GM10266 (cell line): Measurements from ENCODE around the gene ADRB1.

Source experiments
- DNase-seq: peaks from one replicate; pipeline ENCODE4 v3.0.0; 2012; ENCODE audit errors: extremely low spot score
- TF ChIP-seq, protein P1 (sequence below): IDR thresholded peaks from 2 replicates; pipeline ENCODE4 v1.5.1; 2012; ENCODE audit warnings: mild to moderate bottlenecking, low read depth; ENCODE audit not compliant: control insufficient read depth, insufficient read depth; ENCODE audit errors: missing control alignments

Gene ADRB1

DNA sequence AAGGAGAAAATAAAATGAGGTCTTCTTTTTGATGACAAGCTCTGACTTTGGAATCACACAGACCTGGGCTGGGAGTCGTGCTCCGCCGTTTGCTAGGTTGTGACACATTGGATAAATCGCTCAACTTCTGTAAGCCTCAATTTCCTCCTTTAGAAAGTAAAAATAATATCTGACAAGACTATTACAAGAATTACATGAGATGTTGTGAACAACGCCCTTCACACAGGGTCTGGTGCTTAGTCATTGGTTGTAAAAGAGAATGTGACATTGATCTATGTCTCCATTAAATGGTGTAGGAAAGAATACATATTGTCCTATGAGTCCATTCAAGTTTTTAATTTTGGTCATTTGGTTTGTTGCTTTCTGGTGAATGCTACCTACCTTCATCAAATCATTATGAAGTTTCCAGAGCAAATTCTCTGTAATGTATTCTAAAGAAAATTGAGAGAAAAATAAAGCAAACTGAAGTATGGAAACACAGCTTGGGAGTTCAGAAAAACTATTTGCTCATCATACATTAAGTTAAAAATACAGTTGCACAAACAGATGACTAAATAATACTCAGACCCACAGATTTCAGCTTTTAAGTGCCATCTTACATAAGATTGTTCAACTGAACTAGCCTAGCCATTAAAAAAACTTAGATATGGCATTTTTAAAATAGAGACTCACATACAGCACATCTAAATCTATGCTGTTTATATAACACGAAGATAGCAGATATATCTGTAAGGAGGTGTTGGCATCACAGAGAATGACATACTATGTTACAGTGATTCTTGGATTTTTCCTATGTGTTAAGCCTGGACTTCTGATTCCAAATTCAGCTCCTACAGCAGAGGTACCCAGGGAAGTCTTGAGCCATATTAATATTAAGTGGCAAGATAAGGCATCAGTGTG is 12.3 kb upstream of the ADRB1 start:
- TF ChIP-seq, protein P1, sequence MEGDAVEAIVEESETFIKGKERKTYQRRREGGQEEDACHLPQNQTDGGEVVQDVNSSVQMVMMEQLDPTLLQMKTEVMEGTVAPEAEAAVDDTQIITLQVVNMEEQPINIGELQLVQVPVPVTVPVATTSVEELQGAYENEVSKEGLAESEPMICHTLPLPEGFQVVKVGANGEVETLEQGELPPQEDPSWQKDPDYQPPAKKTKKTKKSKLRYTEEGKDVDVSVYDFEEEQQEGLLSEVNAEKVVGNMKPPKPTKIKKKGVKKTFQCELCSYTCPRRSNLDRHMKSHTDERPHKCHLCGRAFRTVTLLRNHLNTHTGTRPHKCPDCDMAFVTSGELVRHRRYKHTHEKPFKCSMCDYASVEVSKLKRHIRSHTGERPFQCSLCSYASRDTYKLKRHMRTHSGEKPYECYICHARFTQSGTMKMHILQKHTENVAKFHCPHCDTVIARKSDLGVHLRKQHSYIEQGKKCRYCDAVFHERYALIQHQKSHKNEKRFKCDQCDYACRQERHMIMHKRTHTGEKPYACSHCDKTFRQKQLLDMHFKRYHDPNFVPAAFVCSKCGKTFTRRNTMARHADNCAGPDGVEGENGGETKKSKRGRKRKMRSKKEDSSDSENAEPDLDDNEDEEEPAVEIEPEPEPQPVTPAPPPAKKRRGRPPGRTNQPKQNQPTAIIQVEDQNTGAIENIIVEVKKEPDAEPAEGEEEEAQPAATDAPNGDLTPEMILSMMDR, result no peak
- no peak for DNase-seq

DNA sequence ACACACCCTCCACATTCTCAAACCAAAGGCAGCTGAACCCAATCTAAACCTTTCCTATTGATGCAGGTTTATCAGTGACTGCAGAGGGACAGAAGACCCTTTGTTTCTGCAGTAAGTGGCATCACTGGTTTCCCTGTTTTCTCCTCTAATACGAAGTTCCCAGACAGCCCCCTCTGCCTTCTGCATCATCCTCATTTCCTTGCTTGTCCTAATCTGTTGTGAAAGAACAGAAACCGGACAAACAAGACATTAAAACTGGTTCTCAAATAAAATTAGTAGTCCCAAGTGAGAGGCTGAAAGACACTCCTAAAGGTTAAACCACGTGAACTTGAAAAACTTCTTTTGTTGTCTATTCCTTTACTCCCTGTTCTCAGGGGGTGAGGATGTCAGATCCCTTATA is 10.1 kb upstream of the ADRB1 start:
- DNase-seq, result no peak
- TF ChIP-seq, protein P1, result no peak

DNA sequence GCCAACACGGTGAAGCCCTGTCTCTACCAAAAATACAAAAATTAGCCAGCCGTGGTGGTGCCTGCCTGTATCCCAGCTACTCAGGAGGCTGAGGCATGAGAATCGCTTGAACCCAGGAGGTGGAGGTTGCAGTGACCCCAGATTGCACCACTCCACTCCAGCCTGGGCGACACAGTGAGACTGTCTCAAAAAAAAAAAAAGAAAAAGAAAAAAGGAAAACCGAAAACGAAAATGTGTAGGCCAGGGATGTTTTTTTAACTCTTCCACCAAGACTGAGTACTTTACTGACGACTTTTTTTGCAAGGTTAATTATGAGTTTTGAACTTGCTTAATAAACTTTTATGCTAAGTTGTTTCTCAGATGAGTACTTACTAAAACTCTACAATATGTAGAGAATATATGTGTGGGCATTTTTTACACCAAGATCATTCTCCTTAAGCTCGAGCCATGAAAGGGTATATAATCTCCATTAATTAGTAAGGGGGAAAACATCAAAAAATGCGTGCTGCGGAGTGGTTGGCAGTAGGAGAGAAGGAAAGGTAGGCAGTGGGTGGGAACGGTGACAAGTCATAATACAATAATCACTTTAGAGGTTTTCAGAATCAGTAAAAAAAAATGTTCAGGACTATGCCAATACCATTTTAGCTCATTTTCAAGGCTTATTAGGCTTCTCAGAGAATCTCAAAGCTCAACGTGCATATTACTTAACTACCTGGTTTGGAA is 8.6 kb upstream of the ADRB1 start:
- TF ChIP-seq, protein P1, result no peak

DNA sequence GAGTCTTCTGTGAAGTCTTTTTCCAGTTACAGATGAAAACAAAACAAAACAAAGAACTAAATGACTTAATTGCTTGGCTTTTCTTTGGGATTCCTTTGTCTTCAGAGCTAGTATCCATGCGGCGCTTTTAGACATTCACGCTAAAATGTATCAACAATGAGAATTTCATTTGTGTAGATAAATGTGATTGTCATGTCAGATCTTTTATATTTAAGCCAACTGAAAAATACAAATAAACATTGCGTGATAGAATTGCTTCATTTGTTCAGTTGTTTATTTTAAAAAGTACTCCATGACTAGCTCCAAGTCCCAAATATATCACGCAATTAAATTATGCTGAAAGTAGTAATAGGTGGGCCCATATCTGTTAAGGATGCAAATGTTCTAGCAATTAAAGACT is 7.9 kb upstream of the ADRB1 start:
- TF ChIP-seq, protein P1, result no peak

More for the DNA sequence above, 8.6 kb upstream of the ADRB1 start:
- no peak for DNase-seq

DNA sequence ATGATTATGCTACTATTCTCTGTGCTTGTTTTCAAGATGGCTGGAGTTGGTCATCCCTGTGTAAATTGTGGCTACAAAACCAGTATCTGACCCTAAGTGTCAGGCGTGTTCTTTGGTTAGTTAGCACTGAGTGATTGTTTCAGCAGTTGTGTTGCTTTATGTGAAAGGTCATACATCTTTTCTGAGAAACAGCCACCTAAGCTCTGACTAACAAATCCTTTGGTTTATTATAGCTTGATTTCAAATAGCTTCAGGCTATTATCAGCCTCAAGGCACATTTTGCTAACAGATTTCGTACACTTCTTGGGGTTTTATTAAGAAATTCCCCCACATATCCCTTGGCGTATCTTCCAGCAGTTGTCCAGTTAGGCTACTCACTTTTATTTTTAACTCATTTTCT is 4.8 kb upstream of the ADRB1 start:
- TF ChIP-seq, protein P1, result no peak
- no peak for DNase-seq

More for the DNA sequence above, 7.9 kb upstream of the ADRB1 start:
- no peak for DNase-seq

DNA sequence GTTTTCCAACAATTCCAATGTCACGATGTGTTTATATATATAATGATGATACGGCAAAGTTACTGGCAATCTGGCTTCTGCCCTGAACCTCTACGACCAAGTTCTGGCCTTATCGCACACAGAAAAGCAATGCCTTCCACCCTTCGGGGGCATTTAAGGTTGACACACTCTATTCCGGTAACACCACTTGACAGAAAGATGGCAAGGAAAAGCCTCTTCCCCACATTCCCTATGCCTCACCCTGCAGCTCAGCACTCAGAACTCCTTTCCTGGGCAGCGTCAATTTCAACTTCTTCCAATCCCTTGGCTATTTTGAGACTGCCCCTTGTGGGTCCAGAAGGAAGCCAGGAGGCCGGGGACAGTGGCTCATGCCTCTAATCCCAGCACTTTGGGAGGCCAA is 2.5 kb upstream of the ADRB1 start:
- TF ChIP-seq, protein P1, result no peak
- no peak for DNase-seq
